ENCODE data around the gene TMEM248.
"Not testable (repeated sequence)": the region's sequence is repeated elsewhere in the genome, so short reads cannot be mapped to it uniquely, and the experiment has no call there.

DNA sequence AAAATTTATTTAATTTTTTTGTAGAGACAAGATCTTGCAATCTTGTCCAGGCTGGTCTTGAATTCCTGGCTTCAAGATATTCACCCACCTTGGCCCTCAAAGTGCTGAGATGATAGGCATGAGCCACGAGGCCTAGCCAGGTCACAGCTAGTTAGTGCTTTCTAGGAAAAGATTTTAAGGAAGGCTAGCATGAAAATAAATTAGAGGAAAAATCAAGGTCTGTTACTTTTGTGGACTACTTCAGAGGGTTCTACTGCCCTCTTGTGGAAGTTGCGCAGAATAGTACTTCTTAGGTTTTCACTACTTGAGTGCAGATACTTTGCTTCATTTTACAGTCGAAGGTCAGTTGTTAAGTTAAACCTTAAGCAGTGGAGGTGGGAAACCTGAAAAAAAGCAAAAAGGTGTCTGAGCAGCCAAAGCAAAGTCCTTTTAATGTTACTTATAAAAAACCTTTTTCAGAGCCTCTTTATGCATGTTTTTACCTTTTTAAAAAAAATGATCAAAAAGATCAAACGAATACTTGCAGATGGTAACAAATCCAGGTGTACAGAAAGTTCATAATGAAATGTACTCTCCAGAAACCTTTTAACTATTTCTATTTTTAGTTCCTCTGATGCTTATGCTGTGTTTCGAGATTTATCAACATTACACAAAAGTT lies 79.7 kb downstream of the TMEM248 start:
- TF ChIP-seq, protein P1, sequence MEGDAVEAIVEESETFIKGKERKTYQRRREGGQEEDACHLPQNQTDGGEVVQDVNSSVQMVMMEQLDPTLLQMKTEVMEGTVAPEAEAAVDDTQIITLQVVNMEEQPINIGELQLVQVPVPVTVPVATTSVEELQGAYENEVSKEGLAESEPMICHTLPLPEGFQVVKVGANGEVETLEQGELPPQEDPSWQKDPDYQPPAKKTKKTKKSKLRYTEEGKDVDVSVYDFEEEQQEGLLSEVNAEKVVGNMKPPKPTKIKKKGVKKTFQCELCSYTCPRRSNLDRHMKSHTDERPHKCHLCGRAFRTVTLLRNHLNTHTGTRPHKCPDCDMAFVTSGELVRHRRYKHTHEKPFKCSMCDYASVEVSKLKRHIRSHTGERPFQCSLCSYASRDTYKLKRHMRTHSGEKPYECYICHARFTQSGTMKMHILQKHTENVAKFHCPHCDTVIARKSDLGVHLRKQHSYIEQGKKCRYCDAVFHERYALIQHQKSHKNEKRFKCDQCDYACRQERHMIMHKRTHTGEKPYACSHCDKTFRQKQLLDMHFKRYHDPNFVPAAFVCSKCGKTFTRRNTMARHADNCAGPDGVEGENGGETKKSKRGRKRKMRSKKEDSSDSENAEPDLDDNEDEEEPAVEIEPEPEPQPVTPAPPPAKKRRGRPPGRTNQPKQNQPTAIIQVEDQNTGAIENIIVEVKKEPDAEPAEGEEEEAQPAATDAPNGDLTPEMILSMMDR (IDR thresholded peaks at IDR 0.05): peak in 4 of 6 experiments; percentile 10 to 53 (median 24)
- TF ChIP-seq POLR2A (IDR thresholded peaks at IDR 0.05): not testable (repeated sequence)

Measured in adrenal gland (tissue), 5 donors.